GM23338 (cell line): ENCODE results near the gene TMEM44.

Experiments
- CREB1 ChIP-seq: fragments of 250-450 bp; sonication (Bioruptor Pico); IDR thresholded peaks from 2 replicates; pipeline ENCODE4 v1.5.0; 2020; ENCODE audit warnings: low read depth, mild to moderate bottlenecking, moderate library complexity
- ETS1 ChIP-seq: IDR thresholded peaks from 2 replicates; pipeline ENCODE4 v1.6.1; 2016; ENCODE audit warnings: antibody characterized with exemption
- EZH2 ChIP-seq: fragments of 200-600 bp; sonication (generic); IDR thresholded peaks from one replicate; pipeline ENCODE4 v1.8.0; 2017; ENCODE audit warnings: antibody characterized with exemption, mild to moderate bottlenecking, low read depth; ENCODE audit not compliant: unreplicated experiment
- EZH2phosphoT487 ChIP-seq: fragments of 200-600 bp; sonication (generic); IDR thresholded peaks from one replicate; pipeline ENCODE4 v1.8.1; 2018; ENCODE audit warnings: antibody characterized with exemption; ENCODE audit not compliant: unreplicated experiment
- POLR2AphosphoS5 ChIP-seq: IDR thresholded peaks from 2 replicates; pipeline ENCODE4 v1.6.1; 2016; ENCODE audit warnings: antibody characterized with exemption, low read depth
- ZNF331 ChIP-seq: fragments of 250-450 bp; sonication (Bioruptor Pico); IDR thresholded peaks from 2 replicates; pipeline ENCODE4 v1.5.0; 2020; ENCODE audit warnings: low read depth, mild to moderate bottlenecking, moderate library complexity
- TF ChIP-seq, protein P1 (sequence below), 2 experiments: fragments of 200-600 bp in 1 of 2; sonication (generic) in 1 of 2; conservative IDR thresholded peaks; 2 replicates each; pipeline versions ENCODE4 v1.5.1 to v1.6.1; 2016 to 2017; ENCODE audit warnings: antibody characterized with exemption in 2 of 2, low read depth in 2 of 2, mild to moderate bottlenecking in 2 of 2, moderate library complexity in 1 of 2
- TF ChIP-seq, protein P2 (sequence below): IDR thresholded peaks from one replicate; pipeline ENCODE4 v1.6.1; 2018; ENCODE audit warnings: antibody characterized with exemption; ENCODE audit not compliant: unreplicated experiment

DNA sequence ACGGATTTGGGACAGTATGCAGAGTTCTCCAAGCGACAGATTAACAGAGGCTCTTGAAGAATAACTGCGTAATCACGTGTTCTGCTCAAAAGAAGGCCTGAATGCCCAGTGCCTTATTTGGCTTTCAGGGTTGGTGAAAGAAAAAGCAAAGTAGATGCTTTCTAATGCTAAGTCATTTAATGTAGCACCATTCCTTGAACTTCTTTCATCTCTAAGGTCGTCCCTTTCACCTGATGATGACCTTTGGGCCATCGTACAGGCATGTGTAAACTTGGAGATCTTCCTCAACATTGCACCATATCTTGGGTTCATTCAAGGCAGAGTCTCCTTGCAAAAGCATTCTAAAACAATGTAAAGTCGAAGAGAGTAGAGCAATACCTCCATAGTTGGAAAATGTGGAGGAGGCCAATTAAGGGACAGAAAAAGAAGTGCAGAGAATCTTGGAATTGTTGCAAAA, 48.9 kb downstream of the TMEM44 start:
- TF ChIP-seq, protein P1, sequence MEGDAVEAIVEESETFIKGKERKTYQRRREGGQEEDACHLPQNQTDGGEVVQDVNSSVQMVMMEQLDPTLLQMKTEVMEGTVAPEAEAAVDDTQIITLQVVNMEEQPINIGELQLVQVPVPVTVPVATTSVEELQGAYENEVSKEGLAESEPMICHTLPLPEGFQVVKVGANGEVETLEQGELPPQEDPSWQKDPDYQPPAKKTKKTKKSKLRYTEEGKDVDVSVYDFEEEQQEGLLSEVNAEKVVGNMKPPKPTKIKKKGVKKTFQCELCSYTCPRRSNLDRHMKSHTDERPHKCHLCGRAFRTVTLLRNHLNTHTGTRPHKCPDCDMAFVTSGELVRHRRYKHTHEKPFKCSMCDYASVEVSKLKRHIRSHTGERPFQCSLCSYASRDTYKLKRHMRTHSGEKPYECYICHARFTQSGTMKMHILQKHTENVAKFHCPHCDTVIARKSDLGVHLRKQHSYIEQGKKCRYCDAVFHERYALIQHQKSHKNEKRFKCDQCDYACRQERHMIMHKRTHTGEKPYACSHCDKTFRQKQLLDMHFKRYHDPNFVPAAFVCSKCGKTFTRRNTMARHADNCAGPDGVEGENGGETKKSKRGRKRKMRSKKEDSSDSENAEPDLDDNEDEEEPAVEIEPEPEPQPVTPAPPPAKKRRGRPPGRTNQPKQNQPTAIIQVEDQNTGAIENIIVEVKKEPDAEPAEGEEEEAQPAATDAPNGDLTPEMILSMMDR (conservative IDR thresholded peaks at IDR 0.05; ENCODE audit: low read depth in 2 of 2), result no peak
- TF ChIP-seq ETS1 (no peak), EZH2 (no peak), CREB1 (no peak), ZNF331 (CRISPR knock-in tag) (no peak), EZH2phosphoT487 (no peak), POLR2AphosphoS5 (no peak)
- TF ChIP-seq, protein P2, sequence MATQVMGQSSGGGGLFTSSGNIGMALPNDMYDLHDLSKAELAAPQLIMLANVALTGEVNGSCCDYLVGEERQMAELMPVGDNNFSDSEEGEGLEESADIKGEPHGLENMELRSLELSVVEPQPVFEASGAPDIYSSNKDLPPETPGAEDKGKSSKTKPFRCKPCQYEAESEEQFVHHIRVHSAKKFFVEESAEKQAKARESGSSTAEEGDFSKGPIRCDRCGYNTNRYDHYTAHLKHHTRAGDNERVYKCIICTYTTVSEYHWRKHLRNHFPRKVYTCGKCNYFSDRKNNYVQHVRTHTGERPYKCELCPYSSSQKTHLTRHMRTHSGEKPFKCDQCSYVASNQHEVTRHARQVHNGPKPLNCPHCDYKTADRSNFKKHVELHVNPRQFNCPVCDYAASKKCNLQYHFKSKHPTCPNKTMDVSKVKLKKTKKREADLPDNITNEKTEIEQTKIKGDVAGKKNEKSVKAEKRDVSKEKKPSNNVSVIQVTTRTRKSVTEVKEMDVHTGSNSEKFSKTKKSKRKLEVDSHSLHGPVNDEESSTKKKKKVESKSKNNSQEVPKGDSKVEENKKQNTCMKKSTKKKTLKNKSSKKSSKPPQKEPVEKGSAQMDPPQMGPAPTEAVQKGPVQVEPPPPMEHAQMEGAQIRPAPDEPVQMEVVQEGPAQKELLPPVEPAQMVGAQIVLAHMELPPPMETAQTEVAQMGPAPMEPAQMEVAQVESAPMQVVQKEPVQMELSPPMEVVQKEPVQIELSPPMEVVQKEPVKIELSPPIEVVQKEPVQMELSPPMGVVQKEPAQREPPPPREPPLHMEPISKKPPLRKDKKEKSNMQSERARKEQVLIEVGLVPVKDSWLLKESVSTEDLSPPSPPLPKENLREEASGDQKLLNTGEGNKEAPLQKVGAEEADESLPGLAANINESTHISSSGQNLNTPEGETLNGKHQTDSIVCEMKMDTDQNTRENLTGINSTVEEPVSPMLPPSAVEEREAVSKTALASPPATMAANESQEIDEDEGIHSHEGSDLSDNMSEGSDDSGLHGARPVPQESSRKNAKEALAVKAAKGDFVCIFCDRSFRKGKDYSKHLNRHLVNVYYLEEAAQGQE, result no peak
